HepG2 (cell line): Measurements from ENCODE around the gene MXD3. TPM values are rescaled to one million over a fixed set of nuclear protein-coding genes. Genes with fewer than 3 reads are reported as not detected.
A peak's percentile ranks its signal among the peaks of the same experiment; 100 is the strongest.

Experiments
- ATAC-seq: fragments of 200-7000 bp; cut with Tn5 transposase; 3 replicates; pipeline ENCODE4 v1.9.1; 2020; ENCODE audit warnings: mild to moderate bottlenecking, moderate library complexity
- BruUV-seq: library from RNA; stranded (reverse); fragments of 400-500 nt; replicated peaks from 2 replicates; lab custom pipeline; 2021; lab: Mats Ljungman, UMichigan
- CTCF ChIA-PET: fragments of 300-600 bp; formaldehyde crosslinking; extraction: SDS; loops from one replicate; lab custom pipeline; 2021; ENCODE audit warnings: low total read pairs, inconsistent platforms, low intra/inter-chr PET ratio; lab: Yijun Ruan, JAX
- POLR2A ChIA-PET: fragments of 350-600 bp; sonication (Branson Sonifier 250); formaldehyde crosslinking; loops from one replicate; lab custom pipeline; 2020; ENCODE audit warnings: antibody characterized with exemption, inconsistent platforms; lab: Yijun Ruan, JAX
- DNase-seq: peaks from one replicate; pipeline ENCODE4 v3.0.0-alpha.2; 2015; ENCODE audit warnings: low spot score
- FAIRE-seq: peaks from 3 replicates; lab custom pipeline; 2011; peaks lifted over from hg19 to GRCh38; lab: Jason Lieb, UNC
- H2AFZ ChIP-seq: one replicate; pipeline ENCODE4 v1.6.1; 2011; ENCODE audit warnings: low read length, inconsistent platforms
- H3K27ac ChIP-seq: fragments of 300-600 bp; 3 replicates; pipeline ENCODE4 v1.8.0; 2011; ENCODE audit warnings: mixed run types, mild to moderate bottlenecking, mixed read lengths, low read length, inconsistent platforms; ENCODE audit not compliant: insufficient read depth; ENCODE audit errors: extremely low read length
- H3K27me3 ChIP-seq, 2 experiments: fragments of 200-600 bp in 1 of 2; 2 replicates in 1 of 2; 3 replicates in 1 of 2; pipeline versions ENCODE4 v1.6.0 to v1.8.0; 2011; ENCODE audit warnings: low read length in 2 of 2, mild to moderate bottlenecking in 2 of 2, moderate library complexity in 2 of 2, inconsistent platforms in 1 of 2; ENCODE audit not compliant: insufficient read depth in 2 of 2, control insufficient read depth in 1 of 2
- H3K36me3 ChIP-seq, 2 experiments: fragments of 200-600 bp in 1 of 2; replicated peaks in 1 of 2; 2 replicates in 1 of 2; 3 replicates in 1 of 2; pipeline versions ENCODE4 v1.5.1 to v1.8.0; 2011; ENCODE audit warnings: low read length in 2 of 2, inconsistent platforms in 1 of 2; ENCODE audit not compliant: insufficient read depth in 2 of 2, control insufficient read depth in 1 of 2
- H3K4me1 ChIP-seq: 2 replicates; pipeline ENCODE4 v1.5.1; 2012; ENCODE audit warnings: low read length, inconsistent platforms; ENCODE audit not compliant: insufficient read depth
- H3K4me2 ChIP-seq: 2 replicates; pipeline ENCODE4 v1.6.0; 2011; ENCODE audit warnings: low read depth, low read length, inconsistent platforms
- H3K4me3 ChIP-seq, 3 experiments: fragments of 200-600 bp in 1 of 3; sonication (generic), shearing (Covaris generic) in 1 of 3; replicated peaks in 1 of 3; 2 replicates each; pipeline ENCODE4 v1.5.1; 2011 to 2016; ENCODE audit warnings: low read length in 3 of 3, inconsistent platforms in 2 of 3, low read depth in 2 of 3, mild to moderate bottlenecking in 2 of 3, control low read depth in 1 of 3, mixed read lengths in 1 of 3; ENCODE audit not compliant: insufficient read depth in 1 of 3
- H3K79me2 ChIP-seq: one replicate; pipeline ENCODE4 v1.6.1; 2011; ENCODE audit warnings: low read length, inconsistent platforms; ENCODE audit not compliant: insufficient read depth
- H3K9ac ChIP-seq: 2 replicates; pipeline ENCODE4 v1.6.0; 2011; ENCODE audit warnings: mild to moderate bottlenecking, low read depth, low read length, inconsistent platforms; ENCODE audit not compliant: insufficient read depth
- H3K9me3 ChIP-seq: 2 replicates; pipeline ENCODE4 v1.5.1; 2012; ENCODE audit warnings: mild to moderate bottlenecking, low read length
- H4K20me1 ChIP-seq: 2 replicates; pipeline ENCODE4 v1.6.0; 2011; ENCODE audit warnings: inconsistent platforms, mild to moderate bottlenecking, low read length, moderate library complexity; ENCODE audit not compliant: insufficient read depth
- CREBL2 ChIP-seq: sonication (generic); formaldehyde crosslinking; IDR thresholded peaks from 2 replicates; pipeline ENCODE4 v1.8.1; 2023; ENCODE audit warnings: missing genetic modification reagents, mild to moderate bottlenecking, borderline replicate concordance
- EP300 ChIP-seq, 3 experiments: sonication (generic) in 1 of 3; formaldehyde crosslinking in 1 of 3; IDR thresholded peaks; 2 replicates each; pipeline versions ENCODE4 v1.5.1 to v1.6.1; 2011 to 2020; ENCODE audit warnings: low read depth in 2 of 3, low read length in 2 of 3, borderline replicate concordance in 1 of 3, improper control_type of control experiment in 1 of 3, mild to moderate bottlenecking in 1 of 3, missing genetic modification reagents in 1 of 3, moderate library complexity in 1 of 3
- GATAD1 ChIP-seq: IDR thresholded peaks from 2 replicates; pipeline ENCODE4 v1.6.1; 2016; ENCODE audit warnings: missing genetic modification reagents, missing compliant biosample characterization
- HCFC1 ChIP-seq: fragments of 150-350 bp; IDR thresholded peaks from 2 replicates; pipeline ENCODE4 v1.6.1; 2014; ENCODE audit warnings: low read depth, low read length
- HHEX ChIP-seq: IDR thresholded peaks from 2 replicates; pipeline ENCODE4 v1.6.1; 2016; ENCODE audit warnings: control low read depth
- HMGA1 ChIP-seq: sonication (generic); formaldehyde crosslinking; conservative IDR thresholded peaks from 2 replicates; pipeline ENCODE4 v1.4.0; 2020; ENCODE audit warnings: missing genetic modification reagents
- HNF4A ChIP-seq: sonication (generic); formaldehyde crosslinking; IDR thresholded peaks from 2 replicates; pipeline ENCODE4 v1.4.0; 2020; ENCODE audit warnings: missing genetic modification reagents
- HOXA7 ChIP-seq: sonication (generic); formaldehyde crosslinking; IDR thresholded peaks from 2 replicates; pipeline ENCODE4 v1.8.1; 2022; ENCODE audit warnings: mild to moderate bottlenecking, missing genetic modification reagents, moderate library complexity
- IKZF4 ChIP-seq: sonication (generic); formaldehyde crosslinking; IDR thresholded peaks from 2 replicates; pipeline ENCODE4 v1.5.1; 2020; ENCODE audit warnings: borderline replicate concordance, mild to moderate bottlenecking, low read depth, missing genetic modification reagents; ENCODE audit errors: not compliant biosample characterization
- KDM1A ChIP-seq: IDR thresholded peaks from 2 replicates; pipeline ENCODE4 v1.6.1; 2016; ENCODE audit warnings: missing compliant biosample characterization
- KLF6 ChIP-seq: IDR thresholded peaks from 2 replicates; pipeline ENCODE4 v1.8.0; 2016; ENCODE audit warnings: missing biosample characterization, missing genetic modification reagents
- MED1 ChIP-seq: sonication (generic); formaldehyde crosslinking; IDR thresholded peaks from 2 replicates; pipeline ENCODE4 v1.4.0; 2020; ENCODE audit warnings: missing genetic modification reagents
- NCOR1 ChIP-seq: fragments of 200-600 bp; sonication (generic); IDR thresholded peaks from 2 replicates; pipeline ENCODE4 v1.7.0; 2017; ENCODE audit warnings: antibody characterized with exemption, low read length, borderline replicate concordance
- NPAS2 ChIP-seq: sonication (generic); formaldehyde crosslinking; IDR thresholded peaks from 2 replicates; pipeline ENCODE4 v1.8.0; 2022; ENCODE audit warnings: mild to moderate bottlenecking, missing genetic modification reagents, borderline replicate concordance
- PPARG ChIP-seq: conservative IDR thresholded peaks from 2 replicates; pipeline ENCODE4 v1.6.1; 2016; ENCODE audit warnings: missing biosample characterization, missing genetic modification reagents
- PTBP1 ChIP-seq: fragments of 200-400 bp; formaldehyde crosslinking; IDR thresholded peaks from 2 replicates; pipeline ENCODE4 v1.6.1; 2018; ENCODE audit warnings: low read length, low read depth; ENCODE audit not compliant: poor library complexity, severe bottlenecking
- RAD21 ChIP-seq: fragments of 450-650 bp; formaldehyde crosslinking; IDR thresholded peaks from 2 replicates; pipeline ENCODE4 v1.5.0; 2020; ENCODE audit warnings: mild to moderate bottlenecking
- SIN3B ChIP-seq: fragments of 150-350 bp; IDR thresholded peaks from 2 replicates; pipeline ENCODE4 v1.6.1; 2014; ENCODE audit warnings: low read length
- SUZ12 ChIP-seq: fragments of 150-350 bp; IDR thresholded peaks from 2 replicates; pipeline ENCODE4 v1.6.1; 2014; ENCODE audit warnings: low read depth, low read length
- ZNF576 ChIP-seq: sonication (generic); formaldehyde crosslinking; IDR thresholded peaks from 2 replicates; pipeline ENCODE4 v1.4.0; 2020; ENCODE audit warnings: mild to moderate bottlenecking, missing genetic modification reagents
- ZNF768 ChIP-seq: sonication (generic); formaldehyde crosslinking; IDR thresholded peaks from 2 replicates; pipeline ENCODE4 v1.4.0; 2020; ENCODE audit warnings: missing genetic modification reagents
- ZNF772 ChIP-seq: sonication (generic); formaldehyde crosslinking; IDR thresholded peaks from 2 replicates; pipeline ENCODE4 v1.5.0; 2020; ENCODE audit warnings: mild to moderate bottlenecking, missing genetic modification reagents
- WGBS: methylation state at CpG from one replicate; pipeline ENCODE4 v1.1.6; 2017; ENCODE audit warnings: low lambda C conversion rate; 5-methylcytosine and 5-hydroxymethylcytosine counted together
- in situ Hi-C: cut with HindIII; loops from 2 replicates; pipeline ENCODE4 v1.10.0; 2017; ENCODE audit warnings: low pct_unique_long_range_greater_than_20kb; ENCODE audit not compliant: extremely low pct_ligation_motif_present
- intact Hi-C: fragments of 100-400 bp; cut with micrococcal nuclease; formaldehyde crosslinking; loops from one replicate; pipeline ENCODE4 v1.10.0; 2022; ENCODE audit not compliant: unreplicated experiment
- polyA plus RNA-seq, 8 experiments: library from polyadenylated mRNA; depleted of rRNA in 3 of 8; stranded (reverse) in 7 of 8; unstranded in 1 of 8; fragments of >200 nt; fragmentation: Illumina TruSeq in 4 of 8; extraction: Trizol in 4 of 8; gene quantifications; 2 replicates each; pipeline versions ENCODE4 v1.2.1 to v1.2.3, GENCODE V29; 2011 to 2016; ENCODE audit warnings: low read depth in 4 of 8, missing spikeins in 1 of 8, mixed read lengths in 1 of 8; ENCODE audit not compliant: insufficient read depth in 1 of 8
- total RNA-seq, 5 experiments: library from RNA; depleted of rRNA; stranded (reverse); fragments of >200 nt; fragmentation: Illumina TruSeq; extraction: Trizol; gene quantifications; 2 replicates each; pipeline ENCODE4 v1.2.3, GENCODE V29; 2016; ENCODE audit warnings: low read depth in 1 of 5
- TF ChIP-seq, protein P1 (sequence below): sonication (generic); formaldehyde crosslinking; IDR thresholded peaks from 2 replicates; pipeline ENCODE4 v1.8.1; 2023; ENCODE audit warnings: missing genetic modification reagents, inconsistent platforms, borderline replicate concordance
- TF ChIP-seq, protein P2 (sequence below): IDR thresholded peaks from 2 replicates; pipeline ENCODE4 v1.6.1; 2012; ENCODE audit warnings: low read depth, low read length, improper control_type of control experiment

Gene MXD3
- total and polyA plus RNA-seq, 2 of the 13 experiments (the other 11 are each of a cell fraction or from before 2014, with no cell fraction given), result 10.5 to 12.8 TPM

- Histone ChIP-seq H3K36me3 (no peaks in the 10 kb centered on the region; a peak in 2 of 5 replicates), H3K27ac (peak overlapping the region; percentile 60), H3K4me1 (peaks cover 88% of the 10 kb centered on the region), H4K20me1 (no peaks in the 10 kb centered on the region), H3K4me3 (peak overlapping the region in 2 of 3 experiments; percentile 8 to 33; a peak in 3 of 6 replicates), H3K4me2 (peak overlapping the region; percentile 75), H3K79me2 (peaks cover 21% of the 10 kb centered on the region), H2AFZ (no peak overlapping the region), H3K9ac (peak overlapping the region; percentile 45), H3K9me3 (no peaks in the 10 kb centered on the region), H3K27me3 (no peaks in the 10 kb centered on the region; a peak in 1 of 5 replicates)
- in situ Hi-C loops (loop anchor here (25.0 kb wide), 1 partner anchor 817 kb away; the partner anchor contains the start of genes CDHR2 and RNF44), intact Hi-C loops (no loop called here)
- ATAC-seq (peak; percentile 29), DNase-seq (peak; percentile 83), FAIRE-seq (no peak)
- no TSS peak for BruUV-seq
- 3% methylated on average over 3 of the region's 3 CpGs for WGBS
- ChIA-PET CTCF (no interaction called here), POLR2A (interaction anchor here (0.6 to 6.8 kb wide), 17 partner anchors 8 to 267 kb away, joined by 3 to 84 read pairs (median 4); partner anchors contain the start of genes F12, FGFR4 and PDLIM7)
- no peak for TF ChIP-seq HCFC1
- TF ChIP-seq NCOR1, result no peak
- TF ChIP-seq ZNF768 (CRISPR knock-in tag), result no peak
- no peak for TF ChIP-seq SIN3B
- peak in 1 of 2 experiments; percentile 70; a peak in 1 of 4 replicates for TF ChIP-seq EP300 (IDR thresholded peaks at IDR 0.05; ENCODE audit: low read depth in 2 of 2, low read length in 2 of 2)
- TF ChIP-seq EP300 (CRISPR knock-in tag; IDR thresholded peaks at IDR 0.05; ENCODE audit: borderline replicate concordance), result no peak; the same call in 1 of the 2 replicates
- TF ChIP-seq GATAD1 (CRISPR knock-in tag), result peak; percentile 21; the same call in 1 of the 2 replicates
- TF ChIP-seq HMGA1 (CRISPR knock-in tag), result no peak
- no peak for TF ChIP-seq HNF4A (CRISPR knock-in tag)
- TF ChIP-seq, protein P1, sequence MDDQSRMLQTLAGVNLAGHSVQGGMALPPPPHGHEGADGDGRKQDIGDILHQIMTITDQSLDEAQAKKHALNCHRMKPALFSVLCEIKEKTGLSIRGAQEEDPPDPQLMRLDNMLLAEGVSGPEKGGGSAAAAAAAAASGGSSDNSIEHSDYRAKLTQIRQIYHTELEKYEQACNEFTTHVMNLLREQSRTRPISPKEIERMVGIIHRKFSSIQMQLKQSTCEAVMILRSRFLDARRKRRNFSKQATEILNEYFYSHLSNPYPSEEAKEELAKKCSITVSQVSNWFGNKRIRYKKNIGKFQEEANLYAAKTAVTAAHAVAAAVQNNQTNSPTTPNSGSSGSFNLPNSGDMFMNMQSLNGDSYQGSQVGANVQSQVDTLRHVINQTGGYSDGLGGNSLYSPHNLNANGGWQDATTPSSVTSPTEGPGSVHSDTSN (CRISPR knock-in tag), result no peak
- TF ChIP-seq, protein P2, sequence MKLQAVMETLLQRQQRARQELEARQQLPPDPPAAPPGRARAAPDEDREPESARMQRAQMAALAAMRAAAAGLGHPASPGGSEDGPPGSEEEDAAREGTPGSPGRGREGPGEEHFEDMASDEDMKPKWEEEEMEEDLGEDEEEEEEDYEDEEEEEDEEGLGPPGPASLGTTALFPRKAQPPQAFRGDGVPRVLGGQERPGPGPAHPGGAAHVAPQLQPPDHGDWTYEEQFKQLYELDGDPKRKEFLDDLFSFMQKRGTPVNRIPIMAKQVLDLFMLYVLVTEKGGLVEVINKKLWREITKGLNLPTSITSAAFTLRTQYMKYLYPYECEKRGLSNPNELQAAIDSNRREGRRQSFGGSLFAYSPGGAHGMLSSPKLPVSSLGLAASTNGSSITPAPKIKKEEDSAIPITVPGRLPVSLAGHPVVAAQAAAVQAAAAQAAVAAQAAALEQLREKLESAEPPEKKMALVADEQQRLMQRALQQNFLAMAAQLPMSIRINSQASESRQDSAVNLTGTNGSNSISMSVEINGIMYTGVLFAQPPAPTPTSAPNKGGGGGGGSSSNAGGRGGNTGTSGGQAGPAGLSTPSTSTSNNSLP, result peak; percentile 66
- TF ChIP-seq IKZF4 (CRISPR knock-in tag), result no peak
- TF ChIP-seq KLF6 (CRISPR knock-in tag), result 0 out of 2 replicates have a peak, but pooled peaks have one; percentile 33
- TF ChIP-seq PTBP1, result no peak
- no peak for TF ChIP-seq CREBL2 (CRISPR knock-in tag)
- 0 out of 2 replicates have a peak, but pooled peaks have one; percentile 17 for TF ChIP-seq PPARG
- no peak for TF ChIP-seq RAD21 (CRISPR knock-in tag)
- no peak for TF ChIP-seq ZNF772 (CRISPR knock-in tag)
- TF ChIP-seq ZNF576 (CRISPR knock-in tag), result no peak
- no peak for TF ChIP-seq HOXA7 (CRISPR knock-in tag)
- TF ChIP-seq SUZ12, result no peak
- TF ChIP-seq KDM1A, result no peak
- no peak for TF ChIP-seq HHEX
- TF ChIP-seq NPAS2 (CRISPR knock-in tag), result no peak
- TF ChIP-seq MED1 (CRISPR knock-in tag), result no peak
Observed at GRCh38 chr5:177354256-177354655, 42.6 kb upstream of the MXD3 start.
